H54 (cell line): ENCODE data around the gene GGCX.

Source experiments
- DNase-seq: peaks from one replicate; pipeline ENCODE4 v3.0.0; 2011; ENCODE audit warnings: low spot score, mixed read lengths; ENCODE audit not compliant: insufficient read length
- FAIRE-seq: peaks from 3 replicates; lab custom pipeline; 2011; peaks lifted over from hg19 to GRCh38; lab: Jason Lieb, UNC
- POLR2A ChIP-seq: IDR thresholded peaks from 2 replicates; pipeline ENCODE4 v1.6.1; 2011; ENCODE audit warnings: low read depth, mild to moderate bottlenecking, low read length

Gene GGCX

GRCh38 chr2:85589181-85589580 lies 27.9 kb upstream of the GGCX start:
- TF ChIP-seq POLR2A = no peak
- no peak for FAIRE-seq
- no peak for DNase-seq

GRCh38 chr2:85588645-85589044 lies 27.4 kb upstream of the GGCX start:
- DNase-seq = no peak
- TF ChIP-seq POLR2A = no peak
- FAIRE-seq = no peak

GRCh38 chr2:85588236-85588635 lies 26.9 kb upstream of the GGCX start:
- no peak for TF ChIP-seq POLR2A
- FAIRE-seq = no peak
- DNase-seq = no peak

- no peak for FAIRE-seq
- TF ChIP-seq POLR2A = no peak
- peak; percentile 61 for DNase-seq
These were observed 24.4 kb upstream of the GGCX start for GRCh38 chr2:85585781-85586105.

GRCh38 chr2:85584857-85585780 lies 23.8 kb upstream of the GGCX start:
- DNase-seq (peak; percentile 83), FAIRE-seq (peak; percentile 69)
- TF ChIP-seq POLR2A = peak; percentile 9; the same call in 1 of the 2 replicates

GRCh38 chr2:85584354-85584856 lies 23.1 kb upstream of the GGCX start, which contains the start of gene VAMP5:
Gene VAMP5 (plus strand): TSS chr2:85584431. CDS start chr2:85584491, 60 bp downstream.
- DNase-seq = no peak
- FAIRE-seq = no peak
- TF ChIP-seq POLR2A = peak; percentile 63

GRCh38 chr2:85583667-85584353 lies 22.5 kb upstream of the GGCX start:
- TF ChIP-seq POLR2A = no peak
- FAIRE-seq (no peak), DNase-seq (no peak)

- TF ChIP-seq POLR2A = no peak
- DNase-seq (no peak), FAIRE-seq (no peak)
These were observed 21.2 kb upstream of the GGCX start for GRCh38 chr2:85582492-85582891.

- DNase-seq (no peak), FAIRE-seq (no peak)
- no peak for TF ChIP-seq POLR2A
These were observed 18.9 kb upstream of the GGCX start for GRCh38 chr2:85580206-85580605.

GRCh38 chr2:85579266-85579935 lies 18.1 kb upstream of the GGCX start:
- TF ChIP-seq POLR2A = no peak
- no peak for FAIRE-seq

GRCh38 chr2:85578243-85579180 lies 17.2 kb upstream of the GGCX start:
- TF ChIP-seq POLR2A = no peak
- no peak for DNase-seq
- FAIRE-seq = no peak

More at GRCh38 chr2:85579266-85579935, 18.1 kb upstream of the GGCX start:
- no peak for DNase-seq

- no peak for FAIRE-seq
These were observed 16.3 kb upstream of the GGCX start, which contains the start of gene VAMP8 for GRCh38 chr2:85577386-85578242. Gene VAMP8 (plus strand): TSS chr2:85577586. CDS start chr2:85577647, 61 bp downstream.

More at GRCh38 chr2:85577386-85578242, 16.3 kb upstream of the GGCX start, which contains the start of gene VAMP8:
- TF ChIP-seq POLR2A = no peak
- DNase-seq = no peak
